ENCODE measurements around the gene BTBD2.

The BTBD2 gene

DNA sequence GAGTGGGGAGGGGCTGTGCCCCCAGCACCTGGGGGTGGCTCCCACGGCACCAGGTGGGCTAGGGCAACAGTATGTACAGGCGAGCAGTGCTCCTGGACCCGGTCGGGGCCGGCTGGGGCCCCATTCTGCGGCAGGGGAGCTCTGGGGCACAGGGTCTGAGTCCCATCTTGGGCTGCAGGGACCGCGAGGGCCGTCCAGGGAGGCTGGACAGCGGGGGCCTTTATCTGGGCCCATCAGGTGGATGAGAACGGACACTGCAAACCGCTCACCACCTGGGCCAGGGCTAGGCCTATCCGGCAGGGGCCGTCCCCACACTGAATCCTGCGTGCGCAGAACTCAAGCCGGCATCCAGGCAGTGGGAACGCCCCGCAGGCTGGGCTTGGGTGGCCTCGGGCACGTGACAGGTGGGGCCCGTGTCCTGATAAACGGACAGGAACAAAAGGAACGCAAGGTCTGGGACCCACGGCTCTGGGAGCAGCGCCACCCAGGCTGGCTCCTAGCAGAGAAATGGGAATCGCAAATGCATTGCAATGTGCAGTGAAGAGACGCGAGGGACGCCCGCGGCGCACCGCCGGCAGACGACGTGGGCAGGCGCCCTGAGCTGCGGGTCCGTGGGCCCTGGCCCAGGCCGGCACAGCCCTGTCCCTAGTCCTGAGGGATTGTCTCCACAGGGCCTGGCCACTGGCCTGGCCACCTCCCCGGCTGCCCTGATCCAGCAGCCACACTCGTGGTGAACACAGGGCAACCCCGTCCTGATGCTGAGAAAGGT is 29.7 kb downstream of the BTBD2 start:
- DNase-seq (ENCODE audit: low read depth), result no peak

DNA sequence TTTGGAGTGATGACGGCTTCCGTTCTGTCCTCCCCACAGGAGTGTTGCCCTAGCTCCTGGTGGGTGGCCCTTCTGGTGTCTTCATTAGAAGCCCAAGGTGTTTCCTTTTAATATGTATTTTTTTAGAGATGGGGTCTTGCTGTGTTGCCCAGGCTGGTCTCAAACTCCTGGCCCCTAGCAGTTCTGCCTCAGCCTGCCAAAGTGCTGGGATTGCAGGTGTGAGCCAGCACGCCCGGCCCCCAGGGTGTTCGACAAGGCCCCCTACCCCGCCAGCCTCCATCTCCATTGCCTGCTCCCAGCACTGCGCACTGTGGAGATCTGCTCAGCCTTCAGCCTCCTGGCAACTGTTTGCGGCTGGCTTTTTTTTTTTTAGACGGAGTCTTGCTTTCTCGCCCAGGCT is 31.2 kb downstream of the BTBD2 start:
- no peak for DNase-seq (ENCODE audit: low read depth)

DNA sequence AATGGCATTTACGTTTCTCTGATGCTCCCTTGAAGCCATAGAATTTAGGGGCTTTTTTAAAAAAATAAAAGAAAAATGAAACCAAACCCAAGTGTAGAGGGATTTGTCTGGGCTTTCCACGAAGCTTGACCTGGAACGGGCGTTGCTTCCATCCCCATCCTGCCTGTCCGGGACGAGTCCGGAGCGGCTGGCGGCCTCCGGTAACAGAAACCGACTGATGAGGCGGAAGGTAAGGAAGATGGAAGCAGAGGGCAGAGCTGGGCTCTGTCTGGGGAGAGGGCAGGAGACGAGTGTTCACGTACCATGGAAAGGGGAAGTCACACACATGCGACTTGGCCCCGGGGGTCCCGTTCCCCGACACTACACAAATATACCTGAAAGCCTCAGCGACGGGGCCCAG is 34.3 kb downstream of the BTBD2 start:
- no peak for DNase-seq (ENCODE audit: low read depth)

DNA sequence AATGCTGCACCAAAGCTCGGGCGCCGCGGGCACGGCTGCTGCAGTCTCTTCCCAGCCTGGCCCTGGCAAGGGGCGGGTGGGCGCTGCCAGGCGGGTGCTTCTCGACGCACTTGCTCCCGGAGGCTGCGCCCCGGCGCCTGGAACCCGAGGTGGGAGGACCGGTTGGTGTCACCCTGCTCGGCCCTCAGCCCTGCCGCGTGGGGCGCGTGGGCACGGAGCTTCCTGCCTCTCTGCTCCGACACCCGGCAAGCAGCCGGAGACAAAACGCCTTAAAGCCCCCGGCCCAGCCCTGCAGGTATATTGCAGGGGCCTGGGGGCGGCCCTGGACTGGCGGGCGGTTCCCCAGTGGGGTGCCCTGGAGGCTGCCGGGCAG is 34.7 kb downstream of the BTBD2 start:
- no peak for DNase-seq (ENCODE audit: low read depth)

DNA sequence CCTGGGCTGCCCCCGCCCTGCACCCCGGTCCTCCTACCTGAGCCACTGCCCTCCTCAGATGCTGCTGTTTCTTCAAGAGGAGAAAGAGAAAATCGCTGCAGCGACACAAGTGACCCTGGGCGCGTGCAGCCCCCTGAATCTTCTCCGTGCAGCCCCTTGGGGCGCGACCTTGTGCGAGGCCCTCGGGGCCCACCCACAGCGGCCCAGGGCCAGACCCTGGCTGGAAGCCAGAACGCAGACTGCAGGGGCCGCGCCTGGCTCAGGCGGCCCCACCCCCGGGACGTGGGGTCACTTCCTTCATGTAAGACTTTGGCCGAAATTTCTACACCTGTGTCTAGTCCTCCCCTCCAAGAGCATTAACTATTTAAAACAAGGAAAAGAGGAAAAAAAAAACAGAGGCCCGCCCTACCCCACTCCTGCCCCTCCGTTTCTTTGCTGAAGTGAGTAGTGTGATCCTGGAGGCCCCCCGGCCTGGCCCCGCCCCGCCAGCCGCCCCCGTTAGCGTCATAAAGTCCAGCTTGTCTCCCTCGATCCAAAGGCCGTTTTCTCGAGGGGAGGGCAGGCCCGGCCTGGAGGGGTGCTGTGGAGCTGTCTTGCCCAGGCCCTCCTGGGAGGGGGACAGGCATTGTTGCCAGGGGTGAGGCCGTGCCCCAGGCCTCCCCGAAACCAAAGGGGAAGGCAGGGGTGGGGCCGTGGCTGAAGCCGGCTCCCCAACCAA is 35.3 kb downstream of the BTBD2 start:
- no peak for DNase-seq (ENCODE audit: low read depth)

DNA sequence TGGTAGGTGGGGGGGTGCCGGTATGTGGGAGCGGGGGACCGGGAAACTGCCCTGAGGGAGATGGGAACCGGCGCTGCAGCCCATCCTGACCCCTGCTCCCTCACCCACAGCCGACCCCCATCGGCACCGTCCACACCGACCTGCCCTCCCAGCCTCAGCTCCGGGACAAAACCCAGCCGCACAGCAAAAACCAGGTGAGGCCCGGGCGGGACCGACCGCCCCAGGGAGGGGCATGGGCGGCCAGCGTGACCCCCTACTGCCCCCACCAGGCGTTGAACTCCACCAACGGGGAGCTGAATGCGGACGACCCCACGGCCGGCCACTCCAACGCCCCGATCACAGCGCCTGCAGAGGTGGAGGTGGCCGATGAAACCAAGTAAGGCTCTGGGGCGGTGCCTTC is 35.9 kb downstream of the BTBD2 start:
- DNase-seq (ENCODE audit: low read depth), result no peak

DNA sequence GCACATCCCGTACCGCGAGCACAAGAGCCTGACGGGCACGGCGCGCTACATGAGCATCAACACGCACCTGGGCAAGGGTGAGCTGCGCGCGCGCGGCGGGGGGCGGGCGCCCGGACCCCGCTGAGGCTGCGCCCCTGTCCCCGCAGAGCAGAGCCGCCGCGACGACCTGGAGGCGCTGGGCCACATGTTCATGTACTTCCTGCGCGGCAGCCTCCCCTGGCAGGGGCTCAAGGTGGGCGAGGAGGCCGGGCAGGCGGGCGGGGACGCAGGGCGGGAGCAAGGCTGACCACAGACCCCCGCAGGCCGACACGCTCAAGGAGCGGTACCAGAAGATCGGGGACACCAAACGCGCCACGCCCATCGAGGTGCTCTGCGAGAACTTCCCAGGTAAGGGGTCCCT is 36.5 kb downstream of the BTBD2 start:
- no peak for DNase-seq (ENCODE audit: low read depth)

DNA sequence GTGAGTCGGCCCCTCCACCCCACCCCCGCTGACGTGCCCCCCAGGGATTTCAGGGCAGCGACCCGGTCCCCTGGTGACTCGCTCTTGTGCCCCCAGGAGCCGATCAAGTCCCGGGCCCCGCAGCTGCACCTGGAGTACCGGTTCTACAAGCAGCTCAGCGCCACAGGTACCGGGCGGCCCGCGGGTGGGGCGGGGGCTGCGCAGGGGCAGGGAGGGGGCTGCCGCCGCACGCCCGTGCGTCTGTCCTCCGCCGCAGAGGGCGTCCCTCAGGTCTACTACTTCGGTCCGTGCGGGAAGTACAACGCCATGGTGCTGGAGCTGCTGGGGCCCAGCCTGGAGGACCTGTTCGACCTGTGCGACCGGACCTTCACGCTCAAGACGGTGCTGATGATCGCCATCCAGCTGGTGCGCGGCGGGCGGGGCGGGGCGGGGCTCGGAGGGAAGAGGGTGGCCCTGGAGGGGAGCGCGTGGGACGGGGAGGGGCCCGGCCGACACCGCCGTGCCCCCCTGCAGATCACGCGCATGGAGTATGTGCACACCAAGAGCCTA is 37.1 kb downstream of the BTBD2 start:
- DNase-seq (ENCODE audit: low read depth), result no peak

DNA sequence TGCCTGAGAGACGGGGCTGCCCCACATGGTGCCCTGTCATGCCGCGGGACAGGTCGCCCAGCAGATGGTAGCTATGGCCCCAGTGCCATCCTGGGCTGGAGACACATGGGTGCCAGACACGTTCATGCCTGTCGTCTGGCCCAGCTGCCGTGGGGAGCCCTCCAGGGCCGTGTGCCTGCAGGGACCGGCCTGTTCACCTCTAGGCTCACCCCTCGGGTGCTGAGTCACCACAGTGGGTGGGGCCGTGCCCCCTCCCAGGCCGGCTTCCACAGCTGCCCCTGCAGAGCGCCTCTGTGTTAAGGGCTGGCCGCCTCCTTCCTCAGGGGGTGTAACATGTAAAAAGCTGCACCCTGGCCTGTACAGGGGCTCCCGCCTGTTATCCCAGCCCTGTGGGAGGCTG is 38.4 kb downstream of the BTBD2 start:
- no peak for DNase-seq (ENCODE audit: low read depth)

DNA sequence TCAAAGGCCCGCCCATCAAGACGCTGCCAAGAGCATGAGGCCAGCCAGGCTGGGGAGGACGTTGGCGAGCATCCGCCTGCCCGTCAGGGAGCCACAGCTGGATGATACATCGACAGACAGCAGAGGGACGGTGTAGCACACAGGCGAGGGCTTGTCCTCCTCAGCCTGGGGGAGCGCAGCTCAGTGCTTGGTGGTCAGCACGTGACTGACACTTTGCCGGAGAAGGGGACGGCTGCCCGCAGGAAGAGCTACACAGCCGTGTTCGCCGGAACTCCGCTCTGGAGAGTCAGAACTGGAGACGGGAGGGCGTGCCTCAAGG is 40.4 kb downstream of the BTBD2 start:
- DNase-seq (ENCODE audit: low read depth), result no peak

DNA sequence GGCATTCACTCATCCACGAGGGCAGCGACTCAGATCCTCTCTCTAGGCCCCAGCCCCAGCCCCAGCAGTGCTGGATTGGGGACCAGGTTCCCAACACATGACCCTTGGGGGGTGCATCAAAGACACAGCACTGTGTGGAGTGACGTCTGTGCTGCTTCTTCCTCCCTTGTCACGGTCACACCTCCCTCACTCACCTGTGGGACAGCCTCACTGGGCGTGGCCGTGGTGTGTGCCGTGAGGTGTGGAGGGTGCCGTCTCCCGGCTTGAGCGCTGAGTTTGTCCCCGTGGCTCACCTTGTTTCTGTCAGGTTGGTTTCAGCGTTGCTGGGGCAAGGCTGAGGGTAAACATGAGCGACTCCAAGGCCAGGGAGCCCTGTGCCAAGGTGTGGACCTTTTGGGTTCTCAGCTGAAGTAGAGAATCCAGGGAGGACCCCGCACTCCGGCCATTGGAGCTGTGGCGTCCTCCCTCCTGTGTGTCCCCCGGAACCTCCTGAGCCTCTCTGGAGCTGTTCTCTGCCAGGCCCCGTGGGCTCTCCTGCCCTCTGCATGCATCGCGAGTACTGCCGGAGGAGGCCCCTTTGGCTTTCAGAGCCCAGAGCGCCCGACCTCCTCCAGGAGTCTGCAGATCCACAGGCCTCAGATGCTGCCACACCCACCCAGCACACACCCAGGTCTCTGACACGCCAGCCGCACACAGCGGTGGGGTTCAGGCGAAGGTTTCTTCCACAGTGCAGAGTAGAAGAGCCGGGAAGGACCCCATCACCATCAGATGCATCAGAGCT is 40.9 kb downstream of the BTBD2 start:
- DNase-seq (ENCODE audit: low read depth), result no peak

DNA sequence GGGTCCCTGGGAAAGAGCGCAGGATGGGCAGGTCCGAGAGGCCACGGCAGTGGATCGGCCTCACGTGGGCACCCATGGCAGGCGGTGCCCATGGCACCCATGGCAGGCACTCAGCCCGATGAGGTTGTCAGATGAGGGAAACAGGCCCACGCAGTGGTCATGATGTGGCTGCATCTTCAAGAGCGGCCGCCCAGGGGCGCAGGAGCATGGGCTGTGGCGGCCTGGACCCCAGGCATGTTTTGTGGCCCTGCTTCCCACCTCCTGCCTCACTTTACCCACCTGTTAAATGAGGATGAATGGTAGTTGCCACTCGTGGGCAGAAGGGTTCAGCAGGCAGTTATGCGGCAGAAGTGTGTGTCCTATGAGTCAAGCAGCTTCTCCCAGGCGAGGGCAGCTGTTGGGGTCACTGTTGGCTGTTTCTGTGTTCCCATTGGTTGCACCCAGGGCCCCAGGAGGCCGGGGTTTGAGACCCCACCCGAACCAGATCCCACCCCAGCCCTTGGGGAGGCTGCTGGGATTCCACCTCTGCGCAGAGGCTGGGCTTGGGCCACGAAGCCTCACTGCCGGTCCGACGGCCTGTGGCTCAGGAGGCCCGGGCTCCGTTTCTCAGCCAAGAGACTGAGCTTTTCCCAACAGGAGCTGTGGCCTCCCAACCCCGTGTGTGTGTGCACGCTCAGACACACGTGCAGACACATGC is 44.6 kb downstream of the BTBD2 start:
- no peak for DNase-seq (ENCODE audit: low read depth)

DNA sequence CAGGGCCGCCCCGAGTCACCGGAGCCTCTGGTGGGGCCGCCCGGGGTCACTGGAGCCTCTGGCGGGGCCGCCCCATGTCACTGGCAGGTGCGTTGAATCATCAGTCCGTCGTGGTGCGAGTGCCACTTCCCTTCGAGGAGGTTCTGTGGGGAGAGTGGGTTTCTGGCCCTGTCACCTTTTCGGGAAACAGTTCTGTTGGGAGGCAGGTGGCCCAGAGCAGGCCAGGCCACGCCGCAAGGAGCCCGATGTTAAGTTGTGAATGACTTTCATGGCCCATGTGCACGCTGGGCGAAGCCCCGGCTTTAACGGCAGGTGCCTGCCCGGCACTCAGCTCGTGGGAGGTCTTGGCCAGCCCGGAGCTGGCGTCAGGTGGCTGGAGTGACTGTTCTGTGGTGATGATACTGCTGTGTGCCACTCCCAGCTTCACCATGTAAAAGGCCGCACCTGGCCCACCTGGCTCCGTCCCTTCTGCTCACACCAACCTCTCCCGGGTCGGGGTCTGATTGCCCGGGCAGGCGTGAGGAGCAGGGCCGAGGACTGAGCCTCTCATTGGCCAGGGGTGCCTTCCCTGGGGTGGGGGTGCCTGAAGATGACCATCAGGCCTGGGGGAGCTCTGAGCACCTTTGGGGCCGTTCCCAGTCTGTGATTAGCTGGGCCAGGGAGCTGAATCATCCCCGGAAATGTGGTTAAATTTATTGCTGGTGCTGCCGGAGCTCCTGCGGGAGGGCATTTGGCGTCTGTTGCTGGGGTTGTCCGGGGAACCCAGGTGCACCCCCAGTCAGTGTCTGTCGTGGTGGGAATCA is 45.3 kb downstream of the BTBD2 start:
- no peak for DNase-seq (ENCODE audit: low read depth)

DNA sequence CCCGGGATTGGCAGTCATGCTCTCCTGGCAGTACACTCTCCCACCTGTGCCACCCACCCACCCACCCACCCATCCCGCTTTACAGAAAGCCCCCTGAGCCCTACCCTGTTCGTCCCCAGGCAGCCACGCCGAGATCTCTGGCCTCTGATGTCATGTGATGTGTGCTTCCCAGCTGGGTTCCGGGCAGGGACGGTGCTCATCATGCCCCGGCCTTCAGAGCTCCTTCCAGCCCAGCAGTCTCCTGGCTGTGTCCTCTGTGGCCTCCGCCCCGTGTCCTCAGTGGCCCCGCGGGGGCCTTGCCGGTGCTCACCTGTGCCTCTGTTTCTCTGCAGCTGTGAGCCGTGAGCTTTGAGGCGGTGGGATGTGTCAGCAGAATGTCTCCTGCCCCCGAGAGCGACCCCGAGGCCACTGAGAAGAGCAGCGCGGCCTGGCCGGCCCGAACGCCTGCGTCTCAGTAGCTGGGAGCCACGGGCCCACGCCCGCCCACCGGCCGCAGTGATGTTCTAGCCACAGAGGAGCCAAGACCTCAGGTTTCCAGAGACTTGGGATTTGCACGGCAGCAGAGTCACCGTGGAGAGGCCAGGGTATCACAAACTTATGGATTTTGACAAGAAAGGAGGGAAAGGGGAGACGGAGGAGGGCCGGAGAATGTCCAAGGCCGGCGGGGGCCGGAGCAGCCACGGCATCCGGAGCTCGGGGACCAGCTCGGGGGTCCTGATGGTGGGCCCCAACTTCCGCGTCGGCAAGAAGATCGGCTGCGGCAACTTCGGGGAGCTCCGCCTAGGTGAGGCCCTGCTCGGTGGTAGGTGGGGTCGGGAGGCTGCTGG is 46.1 kb downstream of the BTBD2 start:
- no peak for DNase-seq (ENCODE audit: low read depth)

DNA sequence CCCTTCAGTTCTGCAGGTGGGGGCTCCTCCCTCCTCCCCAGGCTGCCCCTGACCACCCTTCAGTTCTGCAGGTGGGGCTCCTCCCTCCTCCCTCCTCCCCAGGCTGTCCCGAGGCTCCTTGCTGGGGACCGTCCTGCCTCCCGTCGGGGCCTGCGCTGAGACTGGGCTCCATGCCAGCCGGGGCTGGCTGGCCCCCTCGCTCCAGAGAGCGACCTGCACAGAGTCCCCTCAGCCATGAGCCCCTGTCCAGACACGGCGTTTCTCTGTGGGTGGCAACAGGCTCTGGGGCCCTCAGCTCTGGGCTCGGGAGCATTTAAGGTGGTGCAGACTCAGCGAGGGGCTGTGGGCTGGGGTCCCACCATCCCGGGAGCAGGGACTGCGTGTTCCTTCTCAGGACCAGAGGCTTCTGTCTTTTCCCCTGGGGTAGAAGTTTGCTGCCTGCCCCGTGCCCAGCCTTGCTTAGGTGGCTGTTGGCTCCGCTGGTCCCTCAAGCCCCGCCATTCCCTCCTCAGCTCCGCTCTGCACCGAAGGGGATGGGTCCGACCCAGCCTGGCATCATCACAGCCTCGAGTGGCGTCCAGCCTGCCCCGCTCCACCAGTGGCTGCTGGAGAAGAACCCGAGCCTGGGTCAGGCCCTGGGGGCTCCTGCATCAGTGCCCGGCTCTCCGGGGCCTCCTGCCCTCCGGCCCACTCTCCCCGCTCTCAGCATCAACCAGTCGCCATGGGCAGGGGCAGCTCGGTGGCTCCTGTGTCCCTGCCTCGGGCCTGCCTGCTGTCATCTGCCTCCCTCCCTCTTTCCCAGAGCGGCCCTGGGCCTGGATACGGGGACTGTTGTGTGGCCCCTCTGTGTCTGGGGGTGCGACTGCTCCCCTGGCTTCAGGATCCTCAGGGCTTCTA is 47.0 kb downstream of the BTBD2 start:
- DNase-seq (ENCODE audit: low read depth), result no peak

DNA sequence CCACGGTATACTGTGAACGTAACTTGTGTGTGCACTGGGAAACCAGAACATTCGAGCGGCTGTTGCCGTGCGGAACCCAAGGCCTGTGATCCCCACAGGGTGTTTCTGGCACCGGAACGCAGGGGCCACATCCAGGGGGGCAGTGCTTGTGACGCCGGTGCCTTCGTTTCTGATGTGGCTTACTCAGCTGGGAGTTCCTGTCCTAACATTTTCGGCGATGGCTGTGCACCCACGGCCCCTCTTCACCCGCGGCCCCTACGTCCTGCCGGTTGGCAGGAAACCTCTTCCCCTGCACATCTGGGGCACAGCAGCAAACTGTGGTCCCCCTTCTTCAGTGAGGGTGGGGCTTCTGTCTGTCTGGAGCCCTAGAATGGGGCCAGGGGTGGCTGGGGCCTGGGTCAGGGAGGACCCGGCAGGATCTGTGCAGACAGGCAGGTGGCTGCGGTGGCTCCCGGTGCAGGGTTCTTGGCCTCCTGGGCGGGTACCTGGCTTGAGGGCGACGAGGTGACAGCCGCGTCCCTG is 48.4 kb downstream of the BTBD2 start:
- peak; percentile 8 for DNase-seq (ENCODE audit: low read depth)

DNA sequence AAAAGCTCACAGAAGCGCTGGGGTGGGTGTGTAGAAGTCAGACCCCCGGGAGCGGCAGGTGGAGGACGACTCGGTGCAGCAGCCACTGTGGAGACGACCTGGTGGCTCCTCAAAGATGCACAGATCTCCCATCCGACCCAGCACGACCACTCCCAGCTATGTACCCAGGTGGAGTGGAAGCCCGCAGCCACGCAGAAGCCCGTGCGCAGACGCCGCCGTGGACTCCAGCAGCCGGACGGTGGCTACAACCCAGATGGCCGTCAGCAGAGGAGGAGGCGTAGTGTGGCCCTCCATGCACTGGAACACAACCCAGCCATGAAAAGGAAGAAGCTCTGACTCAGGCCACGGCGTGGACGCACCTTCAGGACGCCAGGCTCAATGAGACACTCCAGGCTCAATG is 52.8 kb downstream of the BTBD2 start:
- no peak for DNase-seq (ENCODE audit: low read depth)

DNA sequence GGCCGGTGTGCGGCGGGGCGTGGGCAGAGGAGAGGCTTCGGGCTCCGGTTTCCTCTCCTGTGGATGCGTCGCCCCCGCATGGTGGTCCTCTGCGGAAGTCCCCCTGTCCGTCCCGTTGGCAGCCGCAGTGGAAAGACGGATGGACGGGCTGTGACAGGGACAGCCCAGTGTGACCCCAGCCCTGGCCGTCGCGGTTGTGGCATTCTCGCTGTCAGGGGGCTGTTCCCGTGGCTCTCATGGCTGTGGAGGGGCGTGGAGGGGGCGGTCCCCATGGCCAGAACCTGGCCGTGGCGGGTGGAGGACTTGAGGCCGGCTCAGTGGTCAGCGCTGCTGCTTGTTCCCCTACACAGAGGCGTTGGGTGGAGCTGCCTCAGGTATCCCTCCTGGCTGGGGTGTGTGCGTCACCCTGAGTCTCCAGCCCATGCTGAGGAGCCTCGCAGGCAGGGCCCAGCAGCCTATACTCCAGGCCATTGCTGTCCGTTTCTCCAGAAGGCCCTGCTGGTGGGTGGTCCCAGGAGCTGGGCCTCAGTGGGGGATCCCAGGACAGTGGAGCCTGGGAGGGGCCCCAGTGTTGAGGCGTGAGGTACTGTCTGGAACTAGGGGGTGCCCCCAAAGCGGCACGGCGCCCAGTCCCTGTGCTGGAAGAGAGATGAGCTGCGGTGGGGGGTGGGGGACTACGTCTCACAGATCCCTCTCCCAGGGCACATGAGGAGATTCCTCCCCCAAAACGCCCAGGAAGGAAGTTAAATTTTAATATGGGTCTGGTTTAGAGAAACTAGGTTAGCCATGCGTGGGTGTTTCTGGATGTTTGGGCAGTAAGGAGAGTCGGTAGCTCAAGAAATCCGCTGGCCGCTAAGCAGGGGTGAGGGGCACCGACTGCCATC is 54.3 kb downstream of the BTBD2 start:
- no peak for DNase-seq (ENCODE audit: low read depth)
